Activated CD4-positive, alpha-beta T cell treated with anti-CD3 and anti-CD28 coated beads, Interleukin-2, amount 50 U/mL, for 1 hour (primary cell): Measurements from ENCODE around the gene PPP1R12A.
"Not testable (repeated sequence)": the region's sequence is repeated elsewhere in the genome, so short reads cannot be mapped to it uniquely, and the experiment has no call there.

ENCODE experiments used
- DNase-seq: peaks from one replicate; pipeline ENCODE4 v3.0.0-alpha.2; 2020

Gene PPP1R12A

GRCh38 chr12:79835377-79835843 is 99.5 kb downstream of the PPP1R12A start:
- DNase-seq = no peak

GRCh38 chr12:79834712-79835376 is 100.1 kb downstream of the PPP1R12A start:
- no peak for DNase-seq

GRCh38 chr12:79830440-79830839 is 104.5 kb downstream of the PPP1R12A start:
- no peak for DNase-seq

GRCh38 chr12:79828924-79829323 is 106.0 kb downstream of the PPP1R12A start:
- DNase-seq = no peak

- DNase-seq = no peak
These were observed 107.4 kb downstream of the PPP1R12A start for GRCh38 chr12:79827484-79827883.

GRCh38 chr12:79826267-79827128 is 108.4 kb downstream of the PPP1R12A start:
- DNase-seq = no peak

GRCh38 chr12:79822475-79822874 is 112.4 kb downstream of the PPP1R12A start:
- no peak for DNase-seq

GRCh38 chr12:79818856-79819255 is 116.0 kb downstream of the PPP1R12A start:
- DNase-seq = no peak

- DNase-seq = not testable (repeated sequence)
These were observed 150.4 kb downstream of the PPP1R12A start for GRCh38 chr12:79784366-79785065.

- no peak for DNase-seq
These were observed 152.6 kb downstream of the PPP1R12A start for GRCh38 chr12:79782172-79782900.

- no peak for DNase-seq
These were observed 156.0 kb downstream of the PPP1R12A start for GRCh38 chr12:79778802-79779448.

- DNase-seq = no peak
These were observed 158.8 kb downstream of the PPP1R12A start for GRCh38 chr12:79776111-79776510.

GRCh38 chr12:79775355-79776027 is 159.4 kb downstream of the PPP1R12A start:
- no peak for DNase-seq

GRCh38 chr12:79773896-79774295 is 161.0 kb downstream of the PPP1R12A start:
- no peak for DNase-seq

- no peak for DNase-seq
These were observed 164.9 kb downstream of the PPP1R12A start for GRCh38 chr12:79769860-79770485.

GRCh38 chr12:79769189-79769859 is 165.6 kb downstream of the PPP1R12A start:
- no peak for DNase-seq

GRCh38 chr12:79766705-79767464 is 168.0 kb downstream of the PPP1R12A start:
- no peak for DNase-seq

GRCh38 chr12:79765157-79765556 is 169.7 kb downstream of the PPP1R12A start:
- no peak for DNase-seq

- no peak for DNase-seq
These were observed 170.3 kb downstream of the PPP1R12A start for GRCh38 chr12:79764641-79765040.
